ENCODE measurements around the gene ADORA1.

The ADORA1 gene

DNA sequence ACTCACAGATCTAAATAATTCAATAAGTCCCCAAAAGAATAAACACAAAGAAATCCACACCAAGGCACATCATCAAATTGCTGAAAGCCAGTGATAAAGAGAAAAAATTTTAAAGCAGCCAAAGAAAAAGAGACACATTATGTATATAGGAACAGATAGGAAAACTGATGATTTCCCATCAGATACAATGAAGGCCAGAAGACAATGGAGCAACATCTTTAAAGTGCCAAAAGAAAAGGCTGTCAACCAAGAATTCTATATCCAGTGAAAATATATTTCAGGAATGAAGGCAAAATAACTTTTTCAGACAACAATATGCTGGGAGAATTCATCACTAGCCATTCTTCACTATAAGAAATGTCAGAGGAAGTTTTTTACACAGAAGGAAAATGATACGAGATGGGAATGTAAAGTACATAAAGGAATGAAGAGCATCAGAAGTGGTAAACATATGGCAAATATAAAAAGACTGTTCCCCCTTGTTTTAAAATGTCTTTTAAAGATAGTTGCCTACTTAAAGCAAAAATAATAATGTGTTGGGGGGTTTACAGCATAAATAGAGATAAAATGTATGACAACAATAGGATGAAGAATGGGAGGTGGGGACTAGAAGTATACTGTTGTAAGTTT lies 32.4 kb upstream of the ADORA1 start:
- DNase-seq (ENCODE audit: low read depth), result no peak

DNA sequence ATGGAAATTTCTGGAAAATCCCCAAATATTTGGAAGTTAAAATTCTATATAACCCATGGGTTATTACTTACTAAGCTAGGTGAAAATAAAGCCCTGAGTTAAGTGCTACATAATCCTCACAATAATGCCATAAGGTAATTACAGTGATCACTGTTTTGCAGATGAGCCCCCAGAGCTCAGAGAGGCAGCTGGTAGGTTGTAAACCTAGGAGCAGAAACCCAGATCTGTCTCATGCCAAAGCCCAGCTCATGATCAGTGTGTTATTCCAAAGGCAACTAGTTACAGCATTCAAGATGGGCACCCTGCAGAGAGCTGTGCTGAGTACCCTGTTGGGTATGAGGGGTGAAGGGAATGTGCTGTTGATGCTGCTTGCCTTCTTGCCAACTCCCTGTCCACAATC lies 31.0 kb upstream of the ADORA1 start:
- no peak for DNase-seq (ENCODE audit: low read depth)

DNA sequence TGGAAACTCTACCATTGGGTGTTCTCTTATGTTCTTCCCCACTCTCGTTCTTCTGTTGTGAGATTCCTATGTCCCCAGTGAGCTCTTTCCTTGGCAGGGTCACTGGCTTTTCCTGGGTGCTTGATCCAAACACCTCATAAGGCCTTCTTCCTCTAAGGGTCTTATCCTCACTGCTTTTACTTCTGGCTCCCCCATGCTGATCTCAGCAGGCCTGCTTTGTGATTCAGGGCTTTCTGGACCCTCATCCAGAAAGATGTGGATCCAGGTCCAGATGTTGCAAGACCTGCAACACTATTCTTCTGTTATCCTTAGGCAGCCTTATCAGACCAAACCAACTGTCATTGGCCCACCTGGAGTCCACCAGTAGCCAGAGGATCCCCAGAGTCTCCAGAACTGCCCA lies 30.5 kb upstream of the ADORA1 start:
- no peak for DNase-seq (ENCODE audit: low read depth)

DNA sequence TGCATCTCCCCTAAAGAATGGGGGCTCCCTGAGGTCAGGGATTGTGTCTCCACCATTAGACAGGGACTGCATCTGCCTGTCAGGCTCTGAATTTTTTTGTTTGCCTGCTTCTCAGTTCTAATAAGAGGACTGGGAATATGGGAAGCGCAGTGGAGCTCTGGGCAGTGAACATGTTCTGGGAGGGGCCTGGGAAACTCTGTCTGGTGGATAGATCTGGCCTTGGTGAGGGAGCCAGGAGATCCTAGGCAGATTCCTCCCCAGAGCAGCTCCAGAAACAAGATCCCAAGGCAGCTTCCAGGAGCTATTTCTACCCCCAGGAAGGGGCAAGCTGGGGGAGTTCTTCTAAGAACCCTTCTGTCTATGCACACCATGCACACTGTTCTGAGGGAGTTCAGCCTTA lies 29.1 kb upstream of the ADORA1 start:
- no peak for DNase-seq (ENCODE audit: low read depth)

DNA sequence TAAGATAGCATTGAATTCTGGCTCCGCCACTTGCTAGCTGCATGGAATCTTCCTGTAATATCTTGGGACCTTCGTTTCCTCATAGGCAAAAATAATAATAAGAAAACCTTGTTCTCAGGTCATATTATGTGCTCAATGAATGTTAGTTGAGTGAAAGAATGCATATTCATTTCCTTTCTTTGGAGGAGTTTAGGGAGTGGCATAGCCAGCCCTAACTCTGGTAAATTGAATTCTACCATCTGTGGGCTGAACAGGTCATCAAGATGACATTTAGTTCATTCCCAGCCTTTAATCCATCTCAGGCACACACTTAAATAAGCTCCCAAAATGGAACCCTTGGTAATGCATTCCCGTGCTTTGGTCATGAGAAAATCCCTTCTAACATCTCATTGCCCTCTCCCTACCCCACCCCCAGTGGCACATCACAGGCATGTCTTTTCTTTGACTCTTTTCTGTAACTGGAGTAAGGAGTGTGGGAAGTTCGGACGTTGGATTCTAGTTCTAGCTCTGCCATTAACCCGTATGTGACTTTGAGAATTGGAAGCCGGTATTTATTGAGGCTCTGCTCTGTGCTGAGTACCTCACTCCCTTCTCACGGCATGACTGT lies 28.5 kb upstream of the ADORA1 start:
- no peak for DNase-seq (ENCODE audit: low read depth)

DNA sequence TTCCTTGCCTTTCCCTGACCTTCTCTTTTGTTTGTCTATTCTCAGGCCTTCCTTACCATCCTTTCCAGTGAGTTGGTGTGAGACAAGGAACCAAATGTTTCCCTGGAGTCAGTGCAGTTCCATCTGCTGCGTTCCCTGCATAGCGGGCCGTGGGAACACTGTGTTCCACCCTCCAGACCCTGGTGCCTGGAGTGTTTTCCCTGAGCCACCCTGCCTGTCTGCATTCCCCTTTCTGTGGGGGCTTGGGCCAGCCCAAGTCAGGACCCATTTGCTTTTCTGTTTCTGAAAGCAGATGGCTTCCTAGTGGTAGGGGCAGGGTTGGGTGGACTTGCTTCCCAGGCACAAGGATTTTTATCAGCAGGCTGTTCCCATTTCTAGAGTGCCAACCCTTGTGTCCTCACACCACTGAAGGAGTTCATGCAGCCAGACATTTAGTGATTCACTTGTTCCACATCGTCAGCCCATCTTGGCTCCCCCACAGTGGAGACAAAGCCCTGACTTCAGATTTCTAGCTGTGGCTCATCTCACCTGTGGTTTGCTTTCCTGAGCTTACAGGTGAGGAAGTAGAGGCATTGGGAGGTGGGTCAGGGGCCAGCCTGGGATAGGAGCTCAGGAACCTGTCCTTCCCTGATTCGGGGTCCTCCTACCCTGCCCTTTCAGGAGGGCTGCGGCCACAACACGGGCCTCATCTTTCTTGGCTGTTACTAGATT lies 27.6 kb upstream of the ADORA1 start:
- DNase-seq (ENCODE audit: low read depth), result no peak

DNA sequence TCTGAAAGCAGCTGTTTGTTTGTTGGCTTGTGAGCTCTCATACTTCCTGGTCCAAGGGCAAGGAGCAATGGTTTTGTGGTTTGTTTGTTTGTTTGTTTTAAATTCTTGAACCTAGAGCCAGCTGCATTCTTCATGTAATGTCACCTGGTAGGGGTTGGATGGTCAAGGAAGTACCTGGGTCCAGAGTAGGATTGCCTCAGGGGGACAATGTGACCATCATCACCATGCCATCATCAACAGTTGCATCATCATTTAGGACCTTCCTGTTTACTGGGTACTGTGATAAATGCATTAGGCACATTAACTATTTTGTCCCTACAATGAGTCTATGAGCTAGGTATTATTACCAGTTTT lies 27.0 kb upstream of the ADORA1 start:
- DNase-seq (ENCODE audit: low read depth), result no peak

DNA sequence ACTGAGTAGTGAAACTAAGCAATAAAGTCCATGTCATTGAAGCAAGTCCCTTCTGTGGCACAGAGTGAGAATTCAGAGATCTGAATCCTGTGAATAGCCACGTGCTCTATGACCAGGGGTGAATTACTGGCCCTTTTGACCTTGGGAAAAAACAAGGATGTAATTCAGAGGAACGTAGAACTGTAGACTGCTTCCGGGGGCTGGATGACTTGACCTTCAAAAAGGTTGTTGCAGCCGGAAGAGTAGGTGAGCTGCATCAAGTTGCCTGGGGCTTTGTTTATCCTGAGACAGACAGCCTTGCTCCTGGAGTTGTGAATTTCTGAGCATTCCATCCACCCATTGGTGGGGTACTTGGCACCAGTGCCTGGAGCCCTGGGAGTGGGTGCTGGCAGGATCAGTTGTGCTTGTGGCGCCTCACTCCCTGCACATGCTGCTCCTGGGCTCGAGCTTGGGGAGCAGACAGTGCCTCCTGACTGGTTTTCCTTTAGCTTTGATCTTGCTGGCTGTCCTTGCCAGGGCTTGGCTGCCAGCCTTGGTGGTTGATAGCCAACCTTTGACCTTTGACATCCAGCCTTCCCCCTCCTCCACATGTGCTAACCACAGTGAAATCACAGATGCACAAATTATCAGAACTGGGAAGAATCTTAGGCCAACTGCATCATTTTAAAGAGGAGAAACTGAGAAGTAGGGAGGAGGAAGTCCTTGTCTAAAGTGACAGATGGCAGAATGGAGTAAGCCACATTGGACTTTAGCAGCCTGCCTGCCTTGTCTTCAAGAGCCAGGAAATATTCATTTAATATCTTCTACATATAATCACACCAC lies 25.5 kb upstream of the ADORA1 start:
- DNase-seq (ENCODE audit: low read depth), result no peak

DNA sequence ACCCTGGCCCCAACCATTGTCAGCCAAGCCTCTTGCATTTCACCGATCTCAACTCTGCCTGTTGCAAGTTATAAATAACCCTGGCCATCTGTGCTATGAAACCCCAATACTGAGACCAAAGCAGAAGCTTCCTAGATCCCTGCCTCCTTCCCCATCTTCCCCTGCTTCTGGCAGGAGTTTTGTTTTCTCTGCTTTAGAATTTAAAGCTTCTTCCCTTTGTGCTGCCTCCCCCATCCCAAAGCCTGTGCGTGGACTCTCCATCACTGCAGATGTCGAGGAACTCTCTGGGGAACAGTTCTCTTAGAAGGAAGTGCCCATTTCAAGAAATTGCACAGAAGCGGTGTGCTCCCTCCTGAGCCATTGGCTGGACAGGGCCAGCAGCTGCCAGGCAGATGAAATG lies 24.3 kb upstream of the ADORA1 start:
- no peak for DNase-seq (ENCODE audit: low read depth)

DNA sequence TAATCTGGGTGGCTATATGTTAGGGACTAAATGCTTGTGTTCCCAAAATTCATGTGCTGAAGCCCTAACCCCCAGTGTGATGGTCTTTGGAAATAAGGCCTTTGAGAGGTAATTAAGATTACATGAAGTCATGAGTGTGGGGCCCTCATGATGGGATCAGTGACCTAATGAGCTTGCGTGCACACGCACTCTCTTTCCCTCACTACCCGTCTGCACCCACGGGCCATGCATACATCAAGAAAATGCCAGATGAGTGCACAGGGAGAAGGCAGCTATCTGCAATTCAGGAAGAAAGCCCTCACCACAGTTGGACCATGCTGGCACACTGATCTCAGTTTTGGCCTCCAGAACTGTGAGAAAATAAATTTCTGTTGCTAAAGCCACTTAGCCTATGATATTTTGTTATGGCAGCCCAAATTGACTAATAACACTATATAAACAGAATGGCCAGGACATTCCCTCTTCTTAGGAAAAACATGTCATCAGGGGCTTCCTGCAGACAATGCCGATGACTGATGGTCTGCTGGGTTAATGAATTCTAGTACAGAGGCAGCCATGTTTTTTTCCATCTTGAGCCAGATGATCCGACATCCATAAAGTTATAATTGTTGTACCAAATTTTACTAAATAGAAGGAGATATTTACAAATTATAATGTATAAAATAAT lies 23.6 kb upstream of the ADORA1 start:
- DNase-seq (ENCODE audit: low read depth), result no peak

DNA sequence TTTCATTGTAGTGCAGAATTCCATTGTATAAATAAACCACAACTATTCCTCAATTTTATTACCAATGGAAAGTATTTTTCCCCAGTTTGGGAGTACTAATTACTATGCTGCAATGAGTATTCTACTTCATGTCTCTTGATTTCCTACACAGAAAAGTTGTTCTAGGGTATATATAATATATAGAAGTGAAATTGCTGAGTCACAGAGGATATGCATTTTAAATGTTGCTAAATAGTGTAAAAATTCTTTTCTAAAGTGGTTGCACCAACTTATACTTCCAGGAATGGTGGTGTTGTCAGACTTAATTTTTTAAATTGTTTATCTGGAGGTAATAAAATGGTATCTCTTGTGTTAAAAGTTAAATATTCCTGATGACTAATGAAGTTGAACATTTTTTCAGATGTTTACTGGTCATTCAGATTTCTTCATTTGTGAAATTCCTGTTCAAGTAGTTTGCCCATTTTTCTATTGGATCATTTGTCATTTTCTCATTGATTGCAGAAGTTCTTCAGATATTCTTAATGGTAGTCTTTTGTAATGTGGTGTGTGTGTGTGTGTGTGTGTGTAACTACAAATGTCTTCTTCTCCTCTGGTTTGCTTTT lies 22.6 kb upstream of the ADORA1 start:
- DNase-seq (ENCODE audit: low read depth), result no peak

DNA sequence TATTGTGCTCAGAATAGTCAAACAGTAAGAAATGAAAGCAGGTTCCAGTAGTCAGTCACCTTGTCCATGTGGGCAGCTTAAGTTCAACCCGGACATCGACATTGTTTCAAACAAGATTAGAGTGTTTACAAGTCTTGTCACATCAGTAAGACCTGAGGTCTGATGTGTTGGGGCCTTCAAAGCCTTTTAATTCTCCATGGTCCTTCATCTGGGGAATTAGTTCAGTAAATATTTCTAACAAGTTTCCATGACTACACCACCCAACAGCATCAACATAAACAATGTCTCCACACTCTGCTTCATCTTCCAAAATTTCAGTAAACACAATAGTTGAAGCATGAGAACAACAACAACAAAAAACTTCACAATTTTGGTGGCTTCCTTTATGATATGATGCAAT lies 15.1 kb upstream of the ADORA1 start:
- DNase-seq (ENCODE audit: low read depth), result no peak

DNA sequence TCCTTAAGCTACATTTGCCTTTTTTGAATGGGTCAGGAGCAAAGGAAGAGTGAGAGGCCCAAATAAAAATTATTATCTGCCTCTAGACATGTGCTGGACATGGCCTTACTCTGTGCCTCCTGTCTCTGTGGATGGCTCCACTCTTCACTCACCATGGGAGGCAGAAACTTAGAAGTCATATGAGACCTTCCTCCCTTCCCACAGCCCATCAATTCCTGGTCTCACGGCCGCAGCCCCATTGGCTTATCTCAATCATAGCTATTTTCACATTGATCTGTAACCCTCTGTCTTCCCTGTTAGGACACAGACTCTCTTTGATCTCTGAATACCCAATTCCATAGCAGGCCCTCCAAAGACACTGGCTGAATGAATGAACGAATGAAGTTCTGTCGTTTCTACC lies 14.2 kb upstream of the ADORA1 start:
- no peak for DNase-seq (ENCODE audit: low read depth)

DNA sequence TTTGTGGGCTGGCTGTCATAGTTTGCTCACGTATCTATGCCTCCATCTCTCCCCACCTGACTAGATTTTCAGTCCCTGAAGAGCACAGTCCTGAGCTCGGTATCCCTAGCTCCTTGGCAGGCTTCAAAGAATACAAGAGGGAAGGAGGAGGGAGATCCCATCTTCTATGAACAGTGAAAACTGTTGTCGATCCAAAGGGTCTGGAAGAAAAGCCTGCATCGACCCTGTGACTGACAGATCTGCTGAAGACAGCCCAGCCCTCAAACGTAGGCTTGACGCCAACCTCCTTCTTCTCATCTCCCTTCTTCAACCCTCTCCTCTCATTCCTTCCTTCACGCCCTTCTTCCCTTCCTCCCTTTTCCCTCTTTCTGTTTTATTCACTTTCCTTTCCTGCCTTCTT lies 13.3 kb upstream of the ADORA1 start:
- no peak for DNase-seq (ENCODE audit: low read depth)

DNA sequence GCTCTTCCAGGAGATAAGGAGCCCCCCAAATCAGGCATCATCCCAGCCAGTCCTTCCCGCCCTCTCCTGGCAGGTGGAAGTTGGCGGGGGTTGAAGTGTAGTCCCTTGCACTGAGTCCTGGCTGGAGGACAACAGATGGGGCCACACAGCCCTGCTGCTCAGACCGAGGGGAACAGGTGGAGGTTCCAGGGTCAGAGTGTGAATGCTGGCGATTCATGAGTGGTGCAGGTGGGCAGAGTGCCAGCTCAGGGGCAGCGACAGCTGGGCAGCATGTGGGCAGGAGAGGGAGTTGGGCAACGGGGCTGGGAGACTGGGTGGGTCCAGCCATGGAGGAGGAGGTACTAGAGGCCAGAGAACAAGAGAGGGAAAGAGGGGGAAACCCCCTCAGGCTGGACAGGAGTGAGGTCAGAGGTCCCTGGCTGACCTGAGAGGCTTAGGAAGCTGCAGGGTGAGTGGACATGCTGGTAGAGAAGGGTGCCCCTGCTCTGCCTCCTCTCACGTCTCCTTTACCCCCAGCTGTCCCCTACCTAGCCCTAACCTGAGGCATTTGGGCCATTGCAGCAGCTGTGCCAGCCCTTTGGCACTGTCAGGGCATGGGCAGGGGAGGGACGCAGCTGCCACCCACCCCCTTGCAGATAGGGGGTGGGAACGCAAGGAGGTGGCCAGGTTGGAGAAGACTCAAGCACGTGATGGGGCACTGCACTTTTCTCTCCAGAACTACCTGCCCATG lies 11.3 kb upstream of the ADORA1 start:
- no peak for DNase-seq (ENCODE audit: low read depth)

DNA sequence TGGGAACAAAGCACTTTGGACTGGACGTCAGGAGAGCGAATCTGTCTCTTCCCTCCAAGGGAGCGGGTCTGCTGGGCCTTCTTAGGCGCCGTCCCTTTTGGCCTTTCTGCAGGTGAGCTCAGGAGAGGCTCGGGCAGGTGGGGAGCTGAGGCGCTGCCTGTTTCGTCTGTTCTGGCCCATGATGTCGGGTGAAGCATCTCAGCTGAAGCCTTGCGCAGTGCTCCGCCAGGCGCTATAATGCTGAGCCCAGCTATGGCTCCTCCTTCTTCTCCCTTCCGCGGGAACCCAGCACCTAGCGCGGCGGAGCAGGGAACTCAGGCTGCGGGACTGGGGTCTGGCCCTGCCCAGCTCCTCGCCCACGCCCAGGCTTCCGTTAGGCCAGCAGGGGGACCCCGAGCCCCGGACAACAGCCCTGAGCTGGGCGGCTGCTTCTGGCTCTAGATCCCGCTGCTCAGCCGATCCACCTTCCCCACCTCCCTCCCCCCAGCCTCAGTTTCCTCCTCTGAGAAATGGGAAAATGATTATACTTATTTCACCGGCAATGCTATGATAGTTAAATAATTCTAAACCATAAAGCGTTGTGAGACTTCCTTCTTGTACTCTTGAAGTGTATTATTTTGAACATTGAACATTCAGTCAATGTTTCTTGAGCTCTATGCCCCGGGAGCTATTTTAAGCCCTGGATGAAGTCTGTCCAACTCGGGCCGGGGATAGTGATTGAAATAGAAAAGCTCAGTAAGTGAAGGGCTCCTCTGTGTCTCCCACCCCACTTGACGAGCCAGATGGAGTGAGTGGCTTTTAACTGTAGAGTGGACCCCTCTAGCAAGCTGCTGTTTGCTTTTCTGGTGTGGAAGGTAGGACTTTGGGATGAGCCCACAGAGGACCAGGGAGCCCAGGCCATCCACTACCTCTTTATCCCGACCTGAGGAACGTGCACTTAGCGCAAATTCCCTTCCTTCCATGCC lies 9.6 kb upstream of the ADORA1 start:
- DNase-seq (ENCODE audit: low read depth), result no peak

DNA sequence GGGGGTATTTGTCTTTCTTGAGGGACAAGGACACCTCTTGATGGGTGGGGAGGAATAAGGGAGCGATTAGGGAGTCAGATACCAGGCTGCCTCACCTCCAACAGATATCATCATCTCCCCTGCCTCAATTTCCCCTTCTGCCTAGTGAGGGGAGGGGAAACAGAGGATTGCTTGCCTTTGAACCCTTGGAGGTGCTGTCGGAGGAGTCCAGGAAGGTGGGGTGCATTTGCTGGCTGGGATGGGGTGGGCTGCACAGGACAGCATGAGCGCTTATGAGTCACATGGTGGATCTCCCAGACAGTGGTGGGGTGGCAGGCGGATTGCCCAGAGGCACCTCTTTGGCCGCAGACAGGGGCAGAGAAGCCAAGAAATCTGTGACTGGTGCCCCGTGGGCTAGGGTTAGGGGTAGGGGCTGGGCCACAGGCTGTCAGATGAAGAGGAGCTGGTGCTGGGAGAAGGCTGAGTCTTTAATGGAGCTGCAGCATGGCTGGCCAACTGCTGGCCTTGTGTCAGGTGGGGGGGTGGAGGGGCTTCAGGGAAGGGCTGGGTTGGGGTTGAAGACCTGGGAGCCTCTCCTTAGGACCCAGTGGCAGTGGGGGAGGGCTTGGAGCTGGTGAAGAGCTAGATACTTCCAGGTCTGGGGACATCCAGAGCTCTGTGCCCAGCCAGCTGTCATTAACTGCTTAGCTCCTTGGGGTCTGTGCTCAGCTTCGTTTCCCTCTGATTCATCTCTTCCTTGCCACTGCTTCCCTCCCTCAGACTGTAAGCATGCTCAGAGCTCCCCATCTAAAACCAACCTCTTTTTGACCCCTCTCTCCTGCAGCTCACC lies 7.0 kb upstream of the ADORA1 start:
- DNase-seq (ENCODE audit: low read depth), result no peak

DNA sequence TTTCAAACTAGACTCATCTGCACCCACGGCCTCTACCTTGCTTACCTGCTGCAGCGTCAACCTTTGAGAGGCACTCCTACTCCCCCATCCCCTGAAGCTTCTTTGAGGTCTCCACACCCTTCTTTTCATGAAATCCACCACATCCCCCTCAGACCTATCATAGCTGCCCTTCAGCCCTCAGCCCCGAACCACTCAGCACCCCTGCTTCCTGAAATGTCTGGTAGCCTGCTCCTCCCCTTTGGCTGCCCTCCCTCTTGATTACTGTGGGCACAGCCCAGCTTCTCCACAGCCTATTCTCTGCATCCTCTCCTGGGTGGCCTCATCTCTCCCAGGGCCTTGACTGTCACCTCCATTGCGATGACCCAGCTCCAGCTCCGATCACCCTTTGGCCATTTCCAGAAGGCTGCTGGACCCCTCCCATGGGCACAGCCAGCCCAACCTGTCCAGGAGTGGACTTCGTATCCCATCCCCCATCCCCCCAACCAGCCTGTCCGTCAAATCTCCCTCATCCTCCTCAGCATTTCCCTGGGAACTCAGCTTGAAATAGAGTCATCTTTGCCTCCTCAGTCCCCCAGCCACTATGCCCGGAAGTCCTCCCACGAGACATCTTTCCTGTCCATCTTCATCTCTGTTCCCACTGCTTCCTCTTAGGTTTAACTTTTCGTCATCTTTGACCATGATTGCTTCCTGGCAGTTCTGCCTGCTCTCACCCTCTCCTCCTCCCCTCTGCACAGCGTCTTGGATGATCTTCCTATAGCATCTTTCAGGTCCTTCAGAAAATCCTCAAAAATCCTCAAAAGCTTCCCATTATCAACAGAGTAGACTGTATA lies 6.1 kb upstream of the ADORA1 start:
- DNase-seq (ENCODE audit: low read depth), result no peak
